ENCODE data around the gene CDC73. TPM values are rescaled to one million over a fixed set of nuclear protein-coding genes. Genes with fewer than 3 reads are reported as not detected.

The CDC73 gene
- total and polyA plus RNA-seq, 2 donors (not counting 3 experiments of a cell fraction or from before 2014, with no cell fraction given), result 9.9 to 55.8 TPM

DNA sequence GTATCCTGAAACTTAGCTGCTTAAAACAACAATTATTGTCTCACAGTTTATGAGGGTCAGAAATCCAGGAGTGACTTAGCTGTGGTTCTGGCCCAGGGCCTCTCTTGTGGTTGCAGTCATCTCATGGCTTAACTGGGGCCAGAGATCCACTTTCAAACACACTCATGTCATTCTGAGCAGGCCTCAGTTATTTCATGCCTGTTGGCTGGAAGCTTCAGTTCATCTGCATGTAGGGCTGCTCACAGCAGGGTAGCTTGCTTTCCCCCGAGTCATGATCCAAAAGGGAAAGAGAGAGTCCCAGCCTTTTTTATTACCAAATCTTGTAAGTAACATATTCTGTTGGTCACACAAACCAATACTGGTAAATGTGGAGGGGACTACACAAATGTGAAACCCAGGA, 161.2 kb downstream of the CDC73 start:
- Histone ChIP-seq H3K27me3 (ENCODE audit: control insufficient read depth in 2 of 2, insufficient read depth in 2 of 2, low read length in 2 of 2) (no peaks in the 10 kb centered on the region), H3K4me3 (replicated peaks in 1 of 3; ENCODE audit: insufficient read depth in 1 of 3, low read depth in 1 of 3, low read length in 3 of 3) (no peak overlapping the region), H3K9me3 (replicated peaks; ENCODE audit: control insufficient read depth, insufficient read depth, low read length) (no peaks in the 10 kb centered on the region), H2AFZ (ENCODE audit: low read depth, low read length) (no peak overlapping the region), H4K20me1 (replicated peaks; ENCODE audit: control insufficient read depth, extremely low read depth, insufficient read depth, low read length) (no peaks in the 10 kb centered on the region), H3K9ac (replicated peaks; ENCODE audit: extremely low read depth, insufficient read depth, low read length) (no peak overlapping the region), H3K4me1 (ENCODE audit: control insufficient read depth, extremely low read depth, insufficient read depth, low read length) (no peaks in the 10 kb centered on the region), H3K36me3 (ENCODE audit: control insufficient read depth in 2 of 2, extremely low read depth in 1 of 2, insufficient read depth in 2 of 2, low read length in 2 of 2) (no peaks in the 10 kb centered on the region), H3K79me2 (ENCODE audit: control insufficient read depth, insufficient read depth, low read length) (no peaks in the 10 kb centered on the region), H3K4me2 (ENCODE audit: insufficient read depth, low read length) (no peak overlapping the region), H3K9me1 (replicated peaks; ENCODE audit: control insufficient read depth, extremely low read depth, insufficient read depth, low read length) (no peaks in the 10 kb centered on the region), H3K27ac (ENCODE audit: insufficient read depth, low read depth, low read length) (no peak overlapping the region)
- ChIA-PET CTCF (interaction anchor here (0.8 kb wide), 1 partner anchor 9 kb away, joined by 3 read pairs; no protein-coding TSS in a partner anchor), POLR2A (no interaction called here)
- dilution Hi-C loops (cut with MboI; ENCODE audit: extremely low pct_ligation_motif_present, low sequenced_read_pairs), result no loop called here
- FAIRE-seq, result no peak
- no TSS peak for BruUV-seq (replicated peaks)
- TF ChIP-seq POLR2AphosphoS5 (IDR thresholded peaks at IDR 0.05; ENCODE audit: insufficient read depth, low read depth, low read length) (no peak), POLR2A (IDR thresholded peaks at IDR 0.05; ENCODE audit: low read depth, low read length) (no peak), FOS (IDR thresholded peaks at IDR 0.05; ENCODE audit: borderline replicate concordance, insufficient read depth, low read length) (no peak), JUN (IDR thresholded peaks at IDR 0.05; ENCODE audit: borderline replicate concordance, insufficient read depth, insufficient read length, low read depth) (no peak), MYC (IDR thresholded peaks at IDR 0.05; ENCODE audit: low read depth, low read length) (no peak), GATA2 (IDR thresholded peaks at IDR 0.05; ENCODE audit: insufficient read depth, insufficient read length, low read depth, low read length) (no peak), CTCF (IDR thresholded peaks at IDR 0.05; ENCODE audit: extremely low read depth in 1 of 2, insufficient read depth in 1 of 2, low read depth in 1 of 2, low read length in 2 of 2) (no peak), EZH2 (IDR thresholded peaks at IDR 0.05; ENCODE audit: borderline replicate concordance, low read depth, low read length, severe bottlenecking) (no peak)
- intact Hi-C loops (cut with micrococcal nuclease), result no loop called here
- DNase-seq (ENCODE audit: low read depth, low spot score), result no peak
